Measurements from ENCODE around the gene CEP162.

GRCh38 chr6:84078335-84078734 is 149.1 kb downstream of the CEP162 start:
- no peak for TF ChIP-seq CTCF (IDR thresholded peaks at IDR 0.05)
- TF ChIP-seq EP300 (IDR thresholded peaks at IDR 0.05), result no peak

Measured in tibial nerve (tissue), 4 donors.